Cortex of kidney (tissue), 1 donor: ENCODE measurements around the gene SPTB.

Source experiments
- DNase-seq: peaks from one replicate; lab custom pipeline; 2025; lab: John Stamatoyannopoulos, UW

Gene SPTB

GRCh38 chr14:64885559-64885958 lies 5.9 kb upstream of the SPTB start:
- DNase-seq: no peak

- DNase-seq: no peak
These were observed 764 bp upstream of the SPTB start for GRCh38 chr14:64880221-64881121.

GRCh38 chr14:64878837-64879634 lies 671 bp downstream of the SPTB start:
- no peak for DNase-seq

- no peak for DNase-seq
These were observed 1.9 kb downstream of the SPTB start for GRCh38 chr14:64877846-64878245.

- no peak for DNase-seq
These were observed 4.4 kb downstream of the SPTB start for GRCh38 chr14:64875350-64875749.

- DNase-seq: no peak
These were observed 6.0 kb downstream of the SPTB start for GRCh38 chr14:64873506-64874219.

GRCh38 chr14:64871344-64871743 lies 8.4 kb downstream of the SPTB start:
- no peak for DNase-seq

- DNase-seq: no peak
These were observed 9.5 kb downstream of the SPTB start for GRCh38 chr14:64870160-64870559.

- no peak for DNase-seq
These were observed 10.9 kb downstream of the SPTB start for GRCh38 chr14:64868841-64869240.

- no peak for DNase-seq
These were observed 11.3 kb downstream of the SPTB start for GRCh38 chr14:64868379-64868778.

- no peak for DNase-seq
These were observed 12.5 kb downstream of the SPTB start for GRCh38 chr14:64867182-64867581.

- no peak for DNase-seq
These were observed 13.7 kb downstream of the SPTB start for GRCh38 chr14:64865992-64866391.

GRCh38 chr14:64865109-64865508 lies 14.6 kb downstream of the SPTB start:
- DNase-seq: no peak

GRCh38 chr14:64864258-64864657 lies 15.4 kb downstream of the SPTB start:
- DNase-seq: no peak

- no peak for DNase-seq
These were observed 17.8 kb downstream of the SPTB start for GRCh38 chr14:64861916-64862315.

- DNase-seq: no peak
These were observed 19.7 kb downstream of the SPTB start for GRCh38 chr14:64860039-64860438.

- DNase-seq: no peak
These were observed 21.5 kb downstream of the SPTB start for GRCh38 chr14:64857979-64858744.

- DNase-seq: no peak
These were observed 22.9 kb downstream of the SPTB start for GRCh38 chr14:64856529-64857445.

- no peak for DNase-seq
These were observed 23.8 kb downstream of the SPTB start for GRCh38 chr14:64855721-64856528.
